Measurements from ENCODE around the gene RASGRF1.

RASGRF1 gene

GRCh38 chr15:79054350-79054749 is 36.2 kb downstream of the RASGRF1 start:
- TF ChIP-seq CTCF (conservative IDR thresholded peaks at IDR 0.05; ENCODE audit: low read length) (no peak), EZH2phosphoT487 (IDR thresholded peaks at IDR 0.05; ENCODE audit: borderline replicate concordance) (no peak)
- Histone ChIP-seq H3K4me3 (ENCODE audit: low read length, poor library complexity, severe bottlenecking) (no peak overlapping the region), H4K20me1 (ENCODE audit: insufficient read depth, low read length, poor library complexity, severe bottlenecking) (no peaks in the 10 kb centered on the region), H3K4me1 (ENCODE audit: insufficient read depth, low read length, poor library complexity, severe bottlenecking) (no peaks in the 10 kb centered on the region), H3K9me2 (replicated peaks; ENCODE audit: low read depth, low read length) (no peaks in the 10 kb centered on the region), H3K36me3 (ENCODE audit: insufficient read depth, low read length) (no peaks in the 10 kb centered on the region), H3K9me3 (ENCODE audit: insufficient read depth, low read depth, low read length) (no peaks in the 10 kb centered on the region), H3K27me3 (ENCODE audit: insufficient read depth, low read length, poor library complexity, severe bottlenecking) (no peaks in the 10 kb centered on the region), H3K4me2 (ENCODE audit: low read depth, low read length, poor library complexity, severe bottlenecking) (no peak overlapping the region), H3K79me2 (ENCODE audit: insufficient read depth, low read length) (no peaks in the 10 kb centered on the region), H3K9ac (ENCODE audit: low read depth, low read length, poor library complexity, severe bottlenecking) (no peak overlapping the region), H2AFZ (ENCODE audit: low read length) (no peak overlapping the region), H3F3A (ENCODE audit: low read depth) (no peaks in the 10 kb centered on the region)

- Histone ChIP-seq H3K27me3 (ENCODE audit: insufficient read depth, low read length, poor library complexity, severe bottlenecking) (no peaks in the 10 kb centered on the region), H3K36me3 (ENCODE audit: insufficient read depth, low read length) (no peaks in the 10 kb centered on the region), H3K9ac (ENCODE audit: low read depth, low read length, poor library complexity, severe bottlenecking) (no peak overlapping the region), H3K9me2 (replicated peaks; ENCODE audit: low read depth, low read length) (no peaks in the 10 kb centered on the region), H3K79me2 (ENCODE audit: insufficient read depth, low read length) (no peaks in the 10 kb centered on the region), H3K4me1 (ENCODE audit: insufficient read depth, low read length, poor library complexity, severe bottlenecking) (no peaks in the 10 kb centered on the region), H2AFZ (ENCODE audit: low read length) (no peak overlapping the region), H3F3A (ENCODE audit: low read depth) (no peaks in the 10 kb centered on the region), H3K4me3 (ENCODE audit: low read length, poor library complexity, severe bottlenecking) (no peak overlapping the region), H4K20me1 (ENCODE audit: insufficient read depth, low read length, poor library complexity, severe bottlenecking) (no peaks in the 10 kb centered on the region), H3K4me2 (ENCODE audit: low read depth, low read length, poor library complexity, severe bottlenecking) (no peak overlapping the region), H3K9me3 (ENCODE audit: insufficient read depth, low read depth, low read length) (no peaks in the 10 kb centered on the region)
- no peak for TF ChIP-seq EZH2phosphoT487 (IDR thresholded peaks at IDR 0.05; ENCODE audit: borderline replicate concordance)
- TF ChIP-seq CTCF (conservative IDR thresholded peaks at IDR 0.05; ENCODE audit: low read length) = no peak
These were observed 36.7 kb downstream of the RASGRF1 start for GRCh38 chr15:79053894-79054293.

- Histone ChIP-seq H4K20me1 (ENCODE audit: insufficient read depth, low read length, poor library complexity, severe bottlenecking) (no peaks in the 10 kb centered on the region), H3K9me2 (replicated peaks; ENCODE audit: low read depth, low read length) (no peaks in the 10 kb centered on the region), H3F3A (ENCODE audit: low read depth) (no peaks in the 10 kb centered on the region), H3K36me3 (ENCODE audit: insufficient read depth, low read length) (no peaks in the 10 kb centered on the region), H3K79me2 (ENCODE audit: insufficient read depth, low read length) (no peaks in the 10 kb centered on the region), H3K4me1 (ENCODE audit: insufficient read depth, low read length, poor library complexity, severe bottlenecking) (no peaks in the 10 kb centered on the region), H2AFZ (ENCODE audit: low read length) (no peak overlapping the region), H3K27me3 (ENCODE audit: insufficient read depth, low read length, poor library complexity, severe bottlenecking) (no peaks in the 10 kb centered on the region), H3K9me3 (ENCODE audit: insufficient read depth, low read depth, low read length) (no peaks in the 10 kb centered on the region), H3K4me2 (ENCODE audit: low read depth, low read length, poor library complexity, severe bottlenecking) (no peak overlapping the region), H3K4me3 (ENCODE audit: low read length, poor library complexity, severe bottlenecking) (no peak overlapping the region), H3K9ac (ENCODE audit: low read depth, low read length, poor library complexity, severe bottlenecking) (no peak overlapping the region)
- TF ChIP-seq EZH2phosphoT487 (IDR thresholded peaks at IDR 0.05; ENCODE audit: borderline replicate concordance) (no peak), CTCF (conservative IDR thresholded peaks at IDR 0.05; ENCODE audit: low read length) (no peak)
These were observed 38.4 kb downstream of the RASGRF1 start for GRCh38 chr15:79051941-79052731.
